Urinary bladder (tissue), 4 donors: Measurements from ENCODE around the gene GPR25. TPM values are rescaled to one million over a fixed set of nuclear protein-coding genes. Genes with fewer than 3 reads are reported as not detected.
A peak's percentile ranks its signal among the peaks of the same experiment; 100 is the strongest.

Experiments used
- DNase-seq: peaks from one replicate; pipeline ENCODE4 v3.0.0-alpha.2; 2015; ENCODE audit errors: extremely low spot score
- H3K27ac ChIP-seq: one replicate; pipeline ENCODE4 v1.5.1; 2013; ENCODE audit warnings: low read depth, mild to moderate bottlenecking, moderate library complexity
- H3K36me3 ChIP-seq: one replicate; pipeline ENCODE4 v1.6.1; 2013; ENCODE audit warnings: mild to moderate bottlenecking, moderate library complexity; ENCODE audit not compliant: insufficient read depth
- H3K4me1 ChIP-seq: one replicate; pipeline ENCODE4 v1.6.1; 2013; ENCODE audit warnings: mild to moderate bottlenecking, moderate library complexity; ENCODE audit not compliant: insufficient read depth
- H3K4me3 ChIP-seq: one replicate; pipeline ENCODE4 v1.5.1; 2013; ENCODE audit warnings: low read depth, low read length
- WGBS: extraction: QIAGEN DNeasy Blood & Tissue Kit; methylation state at CpG from one replicate; pipeline ENCODE4 v1.1.7; 2013; 5-methylcytosine and 5-hydroxymethylcytosine counted together
- polyA plus RNA-seq: library from polyadenylated mRNA; stranded (reverse); fragments of 200-250 nt; gene quantifications from one replicate; pipeline ENCODE4 v1.2.3, GENCODE V29; 2013
- total RNA-seq: library from RNA; depleted of rRNA; stranded (reverse); fragments of >200 nt; gene quantifications from one replicate; pipeline ENCODE4 v1.2.3, GENCODE V29; 2014
- donor health status: healthy with polysubstance abuse.
- donor health status: healthy.

GPR25 gene
- total and polyA plus RNA-seq, 2 donors: 0.06 TPM; not detected in 1

DNA sequence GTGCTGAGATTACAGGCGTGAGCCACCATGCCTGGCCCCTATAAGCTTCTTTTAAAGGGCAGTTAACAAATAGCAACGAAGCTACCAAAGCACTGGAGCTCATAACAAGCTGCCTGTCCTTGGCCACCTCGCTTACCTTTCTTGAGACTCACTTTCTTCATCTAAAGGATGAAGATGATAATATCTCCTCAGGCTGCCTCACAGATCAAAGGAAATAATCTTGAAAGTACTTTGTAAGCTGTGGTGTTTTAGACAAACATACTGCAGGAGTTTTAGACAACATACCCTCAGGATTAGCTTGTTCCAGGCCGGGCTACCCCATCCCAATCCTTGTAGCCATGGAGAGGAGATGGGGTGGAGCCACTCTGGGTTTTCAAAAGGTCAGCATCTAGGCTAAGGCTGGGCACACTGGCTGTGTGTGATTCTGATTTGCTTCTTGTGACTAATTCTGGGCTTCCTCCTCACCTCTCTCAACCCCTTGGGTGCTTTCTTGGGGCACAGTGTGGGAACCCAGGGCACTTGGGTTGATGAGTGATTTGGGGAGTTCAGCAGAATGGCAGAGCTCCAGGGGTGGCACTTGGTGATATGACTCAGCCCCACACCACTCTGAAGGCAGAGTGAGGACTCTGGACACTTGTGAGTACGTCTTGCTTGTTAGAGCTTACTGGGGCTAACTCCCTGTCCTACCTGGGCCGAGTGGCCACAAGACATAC lies 5.2 kb downstream of the GPR25 start:
- Histone ChIP-seq H3K27ac (no peak overlapping the region), H3K36me3 (no peaks in the 10 kb centered on the region), H3K4me1 (peaks cover 2% of the 10 kb centered on the region), H3K4me3 (no peak overlapping the region)
- 72% methylated on average over 6 of the region's 6 CpGs for WGBS
- no peak for DNase-seq

- DNase-seq: no peak
- 64% methylated on average over 3 of the region's 3 CpGs for WGBS
- no peak overlapping the region for H3K4me3 ChIP-seq
- no peak overlapping the region for H3K27ac ChIP-seq
- H3K36me3 ChIP-seq: no peaks in the 10 kb centered on the region
- H3K4me1 ChIP-seq: no peaks in the 10 kb centered on the region
Observed at GRCh38 chr1:200880212-200880611, 7.4 kb downstream of the GPR25 start.

DNA sequence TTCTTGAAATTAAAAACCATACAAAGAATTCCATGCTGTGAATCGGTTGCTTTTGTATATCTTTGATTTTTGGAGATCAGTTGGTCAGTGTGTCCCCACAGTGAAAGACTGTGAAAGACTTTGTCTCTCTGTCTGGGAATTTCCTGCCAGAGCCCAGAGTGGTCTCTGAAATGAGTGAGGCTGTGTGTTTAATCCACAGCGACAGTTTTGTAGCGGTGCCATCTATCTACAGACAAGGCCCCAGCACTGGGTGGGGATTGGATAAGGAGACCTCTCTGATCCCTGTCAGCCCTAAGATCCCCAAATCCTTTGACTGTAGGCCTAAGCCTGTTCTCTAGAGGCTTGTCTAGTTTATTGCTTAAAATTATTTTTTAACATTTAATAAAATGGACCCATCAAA lies 10.3 kb downstream of the GPR25 start:
- H3K4me1 ChIP-seq: no peaks in the 10 kb centered on the region
- H3K27ac ChIP-seq: no peak overlapping the region
- H3K4me3 ChIP-seq: no peak overlapping the region
- H3K36me3 ChIP-seq: no peaks in the 10 kb centered on the region
- WGBS: 76% methylated on average over 3 of the region's 3 CpGs
- DNase-seq: no peak

DNA sequence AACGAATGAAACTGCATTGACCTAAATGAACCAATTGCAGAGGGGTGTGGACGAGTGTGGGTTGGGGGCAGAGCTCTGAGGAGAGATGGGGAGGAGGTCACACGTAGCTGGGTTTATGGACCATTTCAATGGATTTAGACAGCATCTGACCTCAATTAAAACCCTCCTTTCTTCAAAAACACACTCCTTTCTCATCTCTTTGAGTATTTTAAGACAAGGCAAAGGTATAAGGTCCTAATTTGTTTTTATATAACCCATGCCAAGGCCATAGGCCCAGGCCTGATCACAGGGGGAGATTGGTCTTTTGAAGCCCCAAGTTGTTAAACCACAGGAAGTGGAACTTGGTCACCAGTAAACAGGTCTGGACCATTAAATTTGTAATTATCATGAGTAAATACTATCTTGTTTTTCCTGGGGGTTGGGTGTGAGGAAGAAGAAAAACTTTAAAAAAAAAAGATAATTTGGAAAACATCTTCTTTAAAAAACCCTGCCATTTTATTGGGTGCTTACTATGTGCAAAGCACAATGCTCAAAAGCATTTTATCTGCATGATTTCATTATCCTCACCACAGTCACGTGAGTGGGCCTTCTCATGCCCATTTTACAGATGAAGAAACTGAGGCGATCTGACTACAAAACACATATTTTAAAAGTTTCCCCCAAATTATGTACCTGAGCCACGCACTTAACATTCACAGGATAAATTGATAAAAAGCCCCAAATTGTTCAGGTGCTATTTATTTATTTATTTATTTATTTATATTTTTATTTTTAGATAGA lies 13.0 kb downstream of the GPR25 start:
- no peak for DNase-seq
- WGBS: 91% methylated on average over 6 of the region's 6 CpGs
- Histone ChIP-seq H3K4me1 (no peaks in the 10 kb centered on the region), H3K27ac (no peak overlapping the region), H3K4me3 (no peak overlapping the region), H3K36me3 (no peaks in the 10 kb centered on the region)

DNA sequence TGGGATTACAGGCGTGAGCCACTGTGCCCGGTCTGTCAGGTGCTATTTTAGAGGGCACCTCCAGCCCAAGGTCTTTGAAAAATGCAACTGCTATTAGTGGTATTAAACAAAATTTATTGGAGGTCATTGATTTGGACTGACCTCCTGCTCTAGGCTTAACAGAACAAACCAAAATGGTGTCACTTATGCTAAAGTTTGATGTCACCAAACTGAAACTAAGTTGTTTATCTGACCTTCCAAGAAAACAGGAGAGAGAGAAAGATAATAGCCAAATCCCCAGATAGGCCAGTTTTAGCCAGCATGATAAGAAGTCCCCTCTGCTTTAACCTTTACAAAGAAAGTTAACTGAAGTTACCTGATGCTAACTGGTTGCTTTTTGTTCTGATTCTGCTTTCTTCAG lies 13.8 kb downstream of the GPR25 start:
- WGBS: 91% methylated on average over 2 of the region's 2 CpGs
- DNase-seq: no peak
- Histone ChIP-seq H3K36me3 (no peaks in the 10 kb centered on the region), H3K4me3 (no peak overlapping the region), H3K4me1 (no peaks in the 10 kb centered on the region), H3K27ac (no peak overlapping the region)

- DNase-seq: no peak
- Histone ChIP-seq H3K36me3 (no peaks in the 10 kb centered on the region), H3K27ac (no peak overlapping the region), H3K4me1 (no peaks in the 10 kb centered on the region), H3K4me3 (no peak overlapping the region)
- WGBS: 67% methylated on average over 11 of the region's 11 CpGs
Observed at GRCh38 chr1:200887036-200887435, 14.3 kb downstream of the GPR25 start.

DNA sequence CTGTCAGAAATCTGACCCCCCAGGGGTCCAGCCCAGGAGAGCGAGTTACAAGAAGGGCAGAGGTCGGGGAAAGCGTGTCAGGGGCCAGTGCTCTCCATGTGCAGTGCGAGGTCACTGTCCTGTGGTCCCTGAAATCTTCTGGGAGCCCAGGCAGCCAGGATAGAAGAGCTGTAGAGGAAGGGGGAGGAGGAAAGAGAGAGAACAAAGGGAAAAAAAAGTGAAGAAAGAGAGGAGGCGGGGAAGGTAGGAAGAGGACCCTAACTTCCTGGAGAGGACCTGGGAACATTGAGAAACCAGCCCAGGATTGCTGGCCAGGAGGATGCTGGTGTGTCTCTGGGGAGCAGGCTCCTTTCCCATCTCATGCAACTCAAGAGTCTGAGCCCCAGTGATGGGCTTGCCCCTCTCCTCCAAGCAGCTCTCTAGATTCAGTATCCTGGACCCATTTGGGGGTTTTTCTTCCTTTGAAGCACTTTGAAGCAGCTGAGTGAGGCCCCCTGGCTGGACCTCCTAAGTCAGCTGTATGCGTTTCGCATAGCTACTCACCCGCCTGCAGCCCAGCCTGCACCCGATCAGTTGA lies 15.1 kb downstream of the GPR25 start:
- no peaks in the 10 kb centered on the region for H3K36me3 ChIP-seq
- DNase-seq: no peak
- H3K27ac ChIP-seq: no peak overlapping the region
- H3K4me3 ChIP-seq: no peak overlapping the region
- no peaks in the 10 kb centered on the region for H3K4me1 ChIP-seq
- 81% methylated on average over 9 of the region's 9 CpGs for WGBS

GRCh38 chr1:200888349-200888838 lies 15.6 kb downstream of the GPR25 start:
- no peak for DNase-seq
- Histone ChIP-seq H3K27ac (no peak overlapping the region), H3K4me3 (no peak overlapping the region), H3K4me1 (no peaks in the 10 kb centered on the region), H3K36me3 (no peaks in the 10 kb centered on the region)
- 74% methylated on average over 7 of the region's 7 CpGs for WGBS

DNA sequence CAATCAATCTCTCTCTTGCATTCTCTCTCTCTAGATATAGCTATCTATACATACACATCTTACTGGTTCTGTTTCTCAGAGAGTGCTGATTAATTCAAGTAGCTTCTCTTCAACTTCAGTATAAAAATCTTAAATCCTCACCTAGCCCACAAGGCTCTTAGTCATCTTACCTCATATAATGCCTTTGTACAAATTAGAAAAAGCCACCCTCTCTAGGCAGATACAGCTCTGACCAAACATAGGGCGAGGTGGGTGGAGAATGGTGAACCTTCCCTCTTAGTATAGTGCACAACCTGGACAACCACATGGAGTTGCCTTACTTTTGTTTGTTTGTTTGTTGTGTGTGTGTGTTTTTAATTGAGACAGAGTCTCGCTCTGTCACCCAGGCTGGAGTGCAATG lies 16.8 kb downstream of the GPR25 start:
- H3K4me3 ChIP-seq: no peak overlapping the region
- no peak overlapping the region for H3K27ac ChIP-seq
- DNase-seq: no peak
- H3K36me3 ChIP-seq: no peaks in the 10 kb centered on the region
- no peaks in the 10 kb centered on the region for H3K4me1 ChIP-seq
- 97% methylated on average over 2 of the region's 2 CpGs for WGBS

DNA sequence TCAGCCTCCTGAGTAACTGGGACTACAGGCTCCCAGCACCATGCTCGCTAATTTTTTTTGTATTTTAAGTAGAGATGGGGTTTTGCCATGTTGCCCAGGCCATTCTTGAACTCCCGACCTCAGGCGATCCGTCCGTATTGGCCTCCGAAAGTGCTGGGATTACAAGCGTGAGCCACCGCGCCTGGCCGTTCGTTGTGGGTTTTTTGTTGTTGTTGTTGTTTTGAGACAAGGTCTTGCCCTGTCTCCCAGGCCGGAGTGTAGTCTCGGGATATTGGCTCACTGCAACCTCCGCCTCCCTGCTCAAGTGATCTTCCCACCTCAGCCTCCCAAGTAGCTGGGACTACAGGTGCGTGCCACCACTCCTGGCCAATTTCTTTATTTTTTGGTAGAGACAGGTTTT lies 17.2 kb downstream of the GPR25 start:
- Histone ChIP-seq H3K4me1 (no peaks in the 10 kb centered on the region), H3K36me3 (no peaks in the 10 kb centered on the region), H3K4me3 (no peak overlapping the region), H3K27ac (no peak overlapping the region)
- WGBS: 96% methylated on average over 15 of the region's 15 CpGs
- no peak for DNase-seq

GRCh38 chr1:200890818-200891773 lies 18.3 kb downstream of the GPR25 start:
- no peak for DNase-seq
- H3K27ac ChIP-seq: no peak overlapping the region
- 3% methylated on average over 72 of the region's 72 CpGs for WGBS
- peak overlapping the region; percentile 43 for H3K4me3 ChIP-seq
- H3K4me1 ChIP-seq: no peaks in the 10 kb centered on the region
- no peaks in the 10 kb centered on the region for H3K36me3 ChIP-seq

- H3K4me3 ChIP-seq: no peak overlapping the region
- no peaks in the 10 kb centered on the region for H3K4me1 ChIP-seq
- H3K36me3 ChIP-seq: no peaks in the 10 kb centered on the region
- WGBS: 38% methylated on average over 8 of the region's 8 CpGs
- DNase-seq: no peak
- H3K27ac ChIP-seq: no peak overlapping the region
Observed at GRCh38 chr1:200891774-200892157, 19.0 kb downstream of the GPR25 start.

DNA sequence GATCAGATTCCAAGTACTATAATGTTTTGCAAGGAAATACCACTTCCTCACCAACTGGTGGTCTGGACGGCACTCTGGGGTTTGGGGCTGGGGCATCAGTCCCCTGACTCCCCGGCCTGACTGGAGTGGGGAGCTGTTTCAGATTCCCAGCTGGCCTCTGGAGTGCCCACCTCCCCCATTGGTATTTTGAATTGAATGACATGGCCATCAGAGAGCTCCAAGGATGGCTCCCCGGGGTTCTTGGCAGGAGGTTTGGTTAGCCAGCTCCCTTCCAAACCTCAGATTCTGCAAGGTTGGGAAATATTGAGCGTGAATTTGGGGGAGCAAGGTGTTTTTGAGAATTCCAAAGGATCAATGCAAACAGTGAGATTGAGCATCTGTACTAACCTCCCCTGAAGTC lies 19.8 kb downstream of the GPR25 start:
- no peaks in the 10 kb centered on the region for H3K36me3 ChIP-seq
- no peak overlapping the region for H3K4me3 ChIP-seq
- no peaks in the 10 kb centered on the region for H3K4me1 ChIP-seq
- H3K27ac ChIP-seq: no peak overlapping the region
- DNase-seq: no peak
- 73% methylated on average over 4 of the region's 4 CpGs for WGBS
